Measurements from ENCODE around the gene GRIA2.

The GRIA2 gene

GRCh38 chr4:157196046-157196445, 24.5 kb upstream of the GRIA2 start:
- no peaks in the 10 kb centered on the region for H3K36me3 ChIP-seq (ENCODE audit: control insufficient read depth in 2 of 2, insufficient read depth in 1 of 2, low read length in 2 of 2)
- H3K4me1 ChIP-seq (ENCODE audit: control insufficient read depth, insufficient read depth, low read length): no peaks in the 10 kb centered on the region
- H3K9me3 ChIP-seq (ENCODE audit: control insufficient read depth, insufficient read depth, low read depth, low read length): no peaks in the 10 kb centered on the region
- no peak overlapping the region for H3K4me3 ChIP-seq (ENCODE audit: low read depth, low read length)
- TF ChIP-seq SCRT1 (tag by site-specific recombination; IDR thresholded peaks at IDR 0.05; ENCODE audit: borderline replicate concordance) (no peak), ZNF791 (tag by site-specific recombination; IDR thresholded peaks at IDR 0.05) (no peak), ZNF335 (tag by site-specific recombination; conservative IDR thresholded peaks at IDR 0.05) (no peak), ZNF280C (tag by site-specific recombination; IDR thresholded peaks at IDR 0.05) (no peak), ZNF701 (tag by site-specific recombination; IDR thresholded peaks at IDR 0.05) (no peak), FEZF1 (tag by site-specific recombination; IDR thresholded peaks at IDR 0.05) (no peak), ZBTB20 (tag by site-specific recombination; IDR thresholded peaks at IDR 0.05) (no peak), SETDB1 (IDR thresholded peaks at IDR 0.05; ENCODE audit: insufficient read length, low read length) (no peak), ZNF600 (tag by site-specific recombination; IDR thresholded peaks at IDR 0.05) (no peak), ZFP69B (tag by site-specific recombination; IDR thresholded peaks at IDR 0.05) (no peak), SP7 (tag by site-specific recombination; IDR thresholded peaks at IDR 0.05) (no peak), ZBTB7A (tag by site-specific recombination; IDR thresholded peaks at IDR 0.05; ENCODE audit: low read depth) (no peak), ZBTB17 (tag by site-specific recombination; IDR thresholded peaks at IDR 0.05) (no peak), ZNF26 (tag by site-specific recombination; IDR thresholded peaks at IDR 0.05) (no peak), ZNF2 (tag by site-specific recombination; IDR thresholded peaks at IDR 0.05) (no peak), ZNF585B (tag by site-specific recombination; IDR thresholded peaks at IDR 0.05) (no peak), HOXD13 (CRISPR knock-in tag; IDR thresholded peaks at IDR 0.05; ENCODE audit: borderline replicate concordance) (no peak)
- POLR2A ChIA-PET: no interaction called here
- CTCF ChIA-PET: no interaction called here
- no peak overlapping the region for H3K27ac ChIP-seq (ENCODE audit: extremely low read depth, low read depth, low read length)

GRCh38 chr4:157204634-157205244, 15.8 kb upstream of the GRIA2 start:
- Histone ChIP-seq H3K27ac (ENCODE audit: extremely low read depth, low read depth, low read length) (no peak overlapping the region), H3K9me3 (ENCODE audit: control insufficient read depth, insufficient read depth, low read depth, low read length) (no peaks in the 10 kb centered on the region), H3K4me3 (ENCODE audit: low read depth, low read length) (no peak overlapping the region), H3K36me3 (ENCODE audit: control insufficient read depth in 2 of 2, insufficient read depth in 1 of 2, low read length in 2 of 2) (no peaks in the 10 kb centered on the region), H3K4me1 (ENCODE audit: control insufficient read depth, insufficient read depth, low read length) (no peaks in the 10 kb centered on the region)
- POLR2A ChIA-PET: no interaction called here
- CTCF ChIA-PET: interaction anchor here (0.6 to 1.4 kb wide), 6 partner anchors 10 to 778 kb away, joined by 3 to 5 read pairs (median 4); no protein-coding TSS in a partner anchor
- TF ChIP-seq ZNF776 (tag by site-specific recombination; IDR thresholded peaks at IDR 0.05; ENCODE audit: borderline replicate concordance) (peak; percentile 65; the same call in 1 of the 2 replicates), ZNF518A (tag by site-specific recombination; conservative IDR thresholded peaks at IDR 0.05; ENCODE audit: low read depth) (peak; percentile 68), ZNF830 (tag by site-specific recombination; IDR thresholded peaks at IDR 0.05; ENCODE audit: low read depth) (no peak), ZNF473 (tag by site-specific recombination; IDR thresholded peaks at IDR 0.05) (no peak), ZNF654 (tag by site-specific recombination; IDR thresholded peaks at IDR 0.05; ENCODE audit: low read depth) (peak; percentile 32), ZNF610 (tag by site-specific recombination; IDR thresholded peaks at IDR 0.05; ENCODE audit: borderline replicate concordance) (peak; percentile 93), PBX3 (CRISPR knock-in tag; IDR thresholded peaks at IDR 0.05) (no peak), ZBTB26 (tag by site-specific recombination; optimal IDR thresholded peaks at IDR 0.05) (no peak)

All from HEK293 (cell line).